ENCODE measurements around the gene MRM2.

DNA sequence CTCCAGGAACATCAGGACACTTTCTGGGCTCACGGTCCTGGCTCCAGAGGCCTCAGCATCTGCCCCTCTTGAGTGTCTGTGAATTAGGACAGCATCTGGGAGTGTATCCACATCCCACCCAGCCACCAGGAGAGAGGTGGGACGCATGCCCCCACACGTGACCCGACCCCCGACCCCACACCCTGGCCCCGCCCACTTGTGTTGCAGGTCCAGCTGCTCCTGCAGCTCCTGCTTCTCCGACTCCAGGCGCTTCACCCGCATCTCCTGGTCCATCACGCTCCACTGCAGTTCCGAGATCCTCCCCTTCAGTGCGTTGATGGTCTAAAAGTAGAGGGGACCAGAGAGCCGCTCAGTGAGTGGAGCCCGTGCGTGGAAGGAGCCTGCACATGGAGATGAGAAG is 22.9 kb downstream of the MRM2 start:
- TF ChIP-seq, protein P1, sequence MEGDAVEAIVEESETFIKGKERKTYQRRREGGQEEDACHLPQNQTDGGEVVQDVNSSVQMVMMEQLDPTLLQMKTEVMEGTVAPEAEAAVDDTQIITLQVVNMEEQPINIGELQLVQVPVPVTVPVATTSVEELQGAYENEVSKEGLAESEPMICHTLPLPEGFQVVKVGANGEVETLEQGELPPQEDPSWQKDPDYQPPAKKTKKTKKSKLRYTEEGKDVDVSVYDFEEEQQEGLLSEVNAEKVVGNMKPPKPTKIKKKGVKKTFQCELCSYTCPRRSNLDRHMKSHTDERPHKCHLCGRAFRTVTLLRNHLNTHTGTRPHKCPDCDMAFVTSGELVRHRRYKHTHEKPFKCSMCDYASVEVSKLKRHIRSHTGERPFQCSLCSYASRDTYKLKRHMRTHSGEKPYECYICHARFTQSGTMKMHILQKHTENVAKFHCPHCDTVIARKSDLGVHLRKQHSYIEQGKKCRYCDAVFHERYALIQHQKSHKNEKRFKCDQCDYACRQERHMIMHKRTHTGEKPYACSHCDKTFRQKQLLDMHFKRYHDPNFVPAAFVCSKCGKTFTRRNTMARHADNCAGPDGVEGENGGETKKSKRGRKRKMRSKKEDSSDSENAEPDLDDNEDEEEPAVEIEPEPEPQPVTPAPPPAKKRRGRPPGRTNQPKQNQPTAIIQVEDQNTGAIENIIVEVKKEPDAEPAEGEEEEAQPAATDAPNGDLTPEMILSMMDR (conservative IDR thresholded peaks at IDR 0.05 in 1 of 2, IDR thresholded peaks at IDR 0.05 in 1 of 2; ENCODE audit: low read depth in 1 of 2, low read length in 2 of 2), result no peak
- TF ChIP-seq EZH2 (IDR thresholded peaks at IDR 0.05; ENCODE audit: low read length, missing control alignments), result no peak
